ENCODE data around the gene HMGB1. TPM values are rescaled to one million over a fixed set of nuclear protein-coding genes. Genes with fewer than 3 reads are reported as not detected.

The HMGB1 gene
- total RNA-seq, 4 donors from 2014 or later: 169 to 229 (median 218) TPM

DNA sequence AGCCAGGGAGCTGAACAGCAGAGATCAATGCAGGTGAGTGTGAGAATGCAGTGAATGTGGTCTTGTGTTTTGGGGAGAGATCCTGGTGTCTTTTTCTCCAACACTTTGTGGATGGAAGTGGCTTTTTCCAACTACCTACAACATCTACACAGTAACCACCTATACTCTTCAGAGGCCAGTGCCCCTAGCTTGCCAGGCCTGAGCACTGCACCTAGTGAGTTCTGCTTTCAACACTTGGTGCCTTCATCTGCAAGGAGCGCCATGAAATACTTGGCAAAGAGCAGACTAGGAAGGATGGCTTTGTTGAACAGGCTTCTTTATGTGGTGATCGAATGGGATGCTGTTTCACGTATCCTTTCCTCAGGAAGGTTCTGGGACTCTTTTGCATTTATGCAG is 21.3 kb upstream of the HMGB1 start:
- Histone ChIP-seq H3K9me3 (no peaks in the 10 kb centered on the region), H3K36me3 (no peaks in the 10 kb centered on the region), H3K4me3 (no peak overlapping the region), H3K27me3 (no peaks in the 10 kb centered on the region), H3K27ac (replicated peaks in 1 of 4) (no peak overlapping the region), H3K4me1 (peaks cover 0 to 6% (median 0%) of the 10 kb centered on the region in 4 donors)
- TF ChIP-seq POLR2A (IDR thresholded peaks at IDR 0.05; ENCODE audit: low read depth) (no peak), EP300 (IDR thresholded peaks at IDR 0.05) (no peak), POLR2AphosphoS5 (IDR thresholded peaks at IDR 0.05) (no peak)
- TF ChIP-seq, protein P1, sequence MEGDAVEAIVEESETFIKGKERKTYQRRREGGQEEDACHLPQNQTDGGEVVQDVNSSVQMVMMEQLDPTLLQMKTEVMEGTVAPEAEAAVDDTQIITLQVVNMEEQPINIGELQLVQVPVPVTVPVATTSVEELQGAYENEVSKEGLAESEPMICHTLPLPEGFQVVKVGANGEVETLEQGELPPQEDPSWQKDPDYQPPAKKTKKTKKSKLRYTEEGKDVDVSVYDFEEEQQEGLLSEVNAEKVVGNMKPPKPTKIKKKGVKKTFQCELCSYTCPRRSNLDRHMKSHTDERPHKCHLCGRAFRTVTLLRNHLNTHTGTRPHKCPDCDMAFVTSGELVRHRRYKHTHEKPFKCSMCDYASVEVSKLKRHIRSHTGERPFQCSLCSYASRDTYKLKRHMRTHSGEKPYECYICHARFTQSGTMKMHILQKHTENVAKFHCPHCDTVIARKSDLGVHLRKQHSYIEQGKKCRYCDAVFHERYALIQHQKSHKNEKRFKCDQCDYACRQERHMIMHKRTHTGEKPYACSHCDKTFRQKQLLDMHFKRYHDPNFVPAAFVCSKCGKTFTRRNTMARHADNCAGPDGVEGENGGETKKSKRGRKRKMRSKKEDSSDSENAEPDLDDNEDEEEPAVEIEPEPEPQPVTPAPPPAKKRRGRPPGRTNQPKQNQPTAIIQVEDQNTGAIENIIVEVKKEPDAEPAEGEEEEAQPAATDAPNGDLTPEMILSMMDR (IDR thresholded peaks at IDR 0.05): no peak
- 96% methylated on average over 3 of the region's 3 CpGs for WGBS
- DNase-seq (ENCODE audit: extremely low spot score): no peak
- intact Hi-C loops (cut with DNase I): loop anchor here (10.0 kb wide), 1 partner anchor 58 kb away; no protein-coding TSS in a partner anchor

DNA sequence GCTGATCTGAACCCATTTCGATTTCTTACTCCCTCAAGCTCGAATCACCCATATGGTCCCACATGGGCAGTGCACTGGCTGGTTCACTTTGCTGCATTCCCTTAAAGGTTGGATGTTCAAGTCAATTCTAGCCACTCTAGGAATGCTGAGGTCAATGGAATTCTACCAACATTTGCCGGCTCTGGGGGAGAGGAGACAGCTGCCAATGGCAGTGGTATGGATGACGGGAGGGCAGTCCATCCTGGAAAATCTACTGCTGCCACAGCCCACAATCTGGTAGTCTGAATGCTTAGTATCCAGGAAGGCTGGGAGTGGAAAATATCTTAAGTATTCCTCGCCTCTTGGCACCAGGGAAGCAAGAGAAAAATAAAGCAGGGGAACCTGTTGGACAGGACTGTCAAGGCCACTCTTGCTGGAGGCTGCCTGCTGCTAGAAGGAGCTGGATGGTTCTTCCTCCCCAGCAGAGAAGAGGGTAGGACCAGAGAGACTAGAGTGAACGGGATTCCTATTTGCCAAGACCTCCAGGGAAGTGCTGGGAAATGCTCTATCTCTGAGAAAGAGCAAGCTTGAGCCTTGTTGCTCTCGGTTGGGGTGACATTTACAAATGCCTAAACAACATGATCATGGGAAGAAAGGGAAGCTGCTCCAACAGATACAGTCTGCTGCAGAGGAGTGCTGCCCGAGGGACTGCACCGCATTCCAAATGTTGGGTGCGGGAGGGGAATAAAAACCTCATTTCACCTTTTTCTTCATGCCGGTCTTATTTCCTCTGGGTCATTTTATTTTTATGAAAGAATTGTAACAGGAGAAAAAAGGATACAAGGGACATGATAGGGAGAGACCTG is 20.7 kb upstream of the HMGB1 start:
- no peaks in the 10 kb centered on the region for H3K36me3 ChIP-seq
- no peaks in the 10 kb centered on the region for H3K27me3 ChIP-seq
- 86% methylated on average over 11 of the region's 11 CpGs for WGBS
- no peak overlapping the region for H3K27ac ChIP-seq (replicated peaks in 1 of 4)
- TF ChIP-seq EP300 (IDR thresholded peaks at IDR 0.05): no peak
- no peak for TF ChIP-seq POLR2A (IDR thresholded peaks at IDR 0.05; ENCODE audit: low read depth)
- no peak for TF ChIP-seq POLR2AphosphoS5 (IDR thresholded peaks at IDR 0.05)
- TF ChIP-seq, protein P1 (IDR thresholded peaks at IDR 0.05): no peak
- H3K4me3 ChIP-seq: no peak overlapping the region
- H3K9me3 ChIP-seq: no peaks in the 10 kb centered on the region
- intact Hi-C loops (cut with DNase I): loop anchor here (10.0 kb wide), 1 partner anchor 58 kb away; no protein-coding TSS in a partner anchor
- DNase-seq (ENCODE audit: extremely low spot score): no peak
- peaks cover 0 to 6% (median 0%) of the 10 kb centered on the region in 4 donors for H3K4me1 ChIP-seq

DNA sequence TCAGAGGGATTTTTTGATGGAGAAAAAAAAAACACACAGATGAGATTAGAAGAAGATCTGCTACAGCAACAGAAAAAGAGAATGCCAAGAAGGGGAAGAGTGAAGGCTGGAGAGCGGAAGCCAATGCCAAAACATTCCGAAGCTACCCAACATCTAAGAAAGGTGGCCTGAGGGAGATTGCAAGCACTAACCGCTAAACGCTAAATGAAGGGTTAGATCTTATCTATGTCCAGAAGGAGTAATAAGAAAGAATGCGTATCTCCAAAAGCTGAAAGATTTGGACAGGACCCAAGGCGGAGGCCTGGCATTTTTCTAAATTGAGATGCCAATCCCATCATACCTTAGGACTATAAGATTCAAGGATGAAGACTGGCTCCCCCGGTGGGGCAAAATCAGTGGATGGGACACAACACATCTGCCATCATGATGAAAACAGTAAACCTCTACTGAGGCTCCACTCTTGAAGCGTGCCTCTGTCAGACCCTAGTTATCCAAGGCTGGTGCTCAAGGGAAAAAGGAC is 15.6 kb upstream of the HMGB1 start:
- Histone ChIP-seq H3K27me3 (no peaks in the 10 kb centered on the region), H3K4me3 (no peak overlapping the region), H3K4me1 (no peaks in the 10 kb centered on the region), H3K27ac (replicated peaks in 1 of 4) (no peak overlapping the region), H3K9me3 (no peaks in the 10 kb centered on the region), H3K36me3 (no peaks in the 10 kb centered on the region)
- TF ChIP-seq POLR2AphosphoS5 (IDR thresholded peaks at IDR 0.05) (no peak), EP300 (IDR thresholded peaks at IDR 0.05) (no peak), POLR2A (IDR thresholded peaks at IDR 0.05; ENCODE audit: low read depth) (no peak)
- TF ChIP-seq, protein P1 (IDR thresholded peaks at IDR 0.05): no peak
- DNase-seq (ENCODE audit: extremely low spot score): no peak
- 96% methylated on average over 8 of the region's 8 CpGs for WGBS
- intact Hi-C loops (cut with DNase I): loop anchor here (10.0 kb wide), 1 partner anchor 64 kb away; no protein-coding TSS in a partner anchor

DNA sequence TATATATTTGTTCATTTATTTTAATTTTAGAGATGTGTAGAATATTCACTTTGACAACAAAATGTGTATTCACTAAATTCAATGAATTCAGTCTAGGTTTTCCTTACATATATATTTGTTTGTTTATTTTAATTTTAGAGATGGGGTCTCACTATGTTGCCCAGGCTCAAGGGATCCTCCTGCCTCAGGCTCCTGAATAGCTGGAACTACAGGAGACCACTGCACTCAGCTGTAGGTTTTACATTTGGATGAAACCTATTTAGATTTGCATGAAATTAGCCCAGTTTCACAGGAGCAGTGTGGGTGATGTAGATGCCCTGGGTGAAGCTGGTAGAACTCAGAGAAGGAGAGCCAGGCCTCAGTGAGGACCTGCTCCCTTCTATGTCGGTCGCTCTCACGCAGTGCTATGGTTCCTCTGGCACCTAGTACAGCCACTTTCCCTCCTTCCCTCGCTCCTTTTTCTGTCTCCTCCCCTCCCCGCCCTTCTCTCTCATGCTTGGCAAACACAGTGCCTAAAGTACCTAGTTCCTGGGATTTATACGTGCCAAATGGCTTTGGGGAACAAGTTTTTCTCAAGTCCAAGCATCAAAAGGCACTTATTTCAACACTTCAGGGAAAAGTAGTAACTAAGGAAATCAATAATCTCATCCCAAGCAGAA is 14.7 kb upstream of the HMGB1 start:
- H3K4me1 ChIP-seq: no peaks in the 10 kb centered on the region
- WGBS: 89% methylated on average over 6 of the region's 6 CpGs
- no peak overlapping the region for H3K27ac ChIP-seq (replicated peaks in 1 of 4)
- no peak for DNase-seq (ENCODE audit: extremely low spot score)
- no peak overlapping the region for H3K4me3 ChIP-seq
- no peaks in the 10 kb centered on the region for H3K9me3 ChIP-seq
- intact Hi-C loops (cut with DNase I): loop anchor here (10.0 kb wide), 1 partner anchor 64 kb away; no protein-coding TSS in a partner anchor
- no peaks in the 10 kb centered on the region for H3K27me3 ChIP-seq
- no peaks in the 10 kb centered on the region for H3K36me3 ChIP-seq
- TF ChIP-seq, protein P1 (IDR thresholded peaks at IDR 0.05): no peak
- no peak for TF ChIP-seq POLR2A (IDR thresholded peaks at IDR 0.05; ENCODE audit: low read depth)
- TF ChIP-seq EP300 (IDR thresholded peaks at IDR 0.05): no peak
- no peak for TF ChIP-seq POLR2AphosphoS5 (IDR thresholded peaks at IDR 0.05)
